OCI-LY7 (cell line): ENCODE measurements around the gene LCN2. TPM values are rescaled to one million over a fixed set of nuclear protein-coding genes. Genes with fewer than 3 reads are reported as not detected.

Source experiments
- BruUV-seq: library from RNA; stranded (reverse); fragments of 400-500 nt; replicated peaks from 2 replicates; lab custom pipeline; 2021; lab: Mats Ljungman, UMichigan
- CTCF ChIA-PET: fragments of 300-600 bp; sonication (Branson Sonifier 250); formaldehyde crosslinking; loops from one replicate; lab custom pipeline; 2022; ENCODE audit warnings: antibody characterized with exemption; ENCODE audit not compliant: unreplicated experiment; lab: Charles Lee
- POLR2A ChIA-PET: fragments of 300-600 bp; sonication (Branson Sonifier 250); formaldehyde crosslinking; loops from one replicate; lab custom pipeline; 2022; ENCODE audit warnings: antibody characterized with exemption; lab: Charles Lee
- DNase-seq: peaks from one replicate; pipeline ENCODE4 v3.0.0-alpha.2; 2015; ENCODE audit warnings: low spot score
- H2AFZ ChIP-seq: fragments of 200-600 bp; sonication (generic), shearing (Covaris generic); 2 replicates; pipeline ENCODE4 v1.6.1; 2014; ENCODE audit warnings: mild to moderate bottlenecking, antibody characterized with exemption, low read length, moderate library complexity
- H3K27ac ChIP-seq: fragments of 200-600 bp; sonication (generic); 2 replicates; pipeline ENCODE4 v1.5.1; 2014; ENCODE audit warnings: mixed run types, low read depth, mild to moderate bottlenecking, moderate library complexity, low read length, inconsistent platforms; ENCODE audit not compliant: poor library complexity, severe bottlenecking
- H3K36me3 ChIP-seq: fragments of 200-600 bp; sonication (generic); 2 replicates; pipeline ENCODE4 v1.6.1; 2014; ENCODE audit warnings: mild to moderate bottlenecking, antibody characterized with exemption, low read length, moderate library complexity, mixed read lengths; ENCODE audit not compliant: insufficient read depth
- H3K4me1 ChIP-seq: fragments of 200-600 bp; sonication (generic); 2 replicates; pipeline ENCODE4 v1.5.1; 2014; ENCODE audit warnings: mild to moderate bottlenecking, low read length; ENCODE audit not compliant: insufficient read depth, poor library complexity, severe bottlenecking
- H3K4me2 ChIP-seq: fragments of 200-600 bp; sonication (generic); 2 replicates; pipeline ENCODE4 v1.6.1; 2014; ENCODE audit warnings: mild to moderate bottlenecking, low read length
- H3K4me3 ChIP-seq: fragments of 200-600 bp; sonication (generic); 2 replicates; pipeline ENCODE4 v1.5.1; 2014; ENCODE audit warnings: mild to moderate bottlenecking, low read depth, low read length; ENCODE audit not compliant: poor library complexity, severe bottlenecking
- H3K79me2 ChIP-seq: fragments of 200-600 bp; sonication (generic); 2 replicates; pipeline ENCODE4 v1.6.1; 2016; ENCODE audit warnings: low read depth, mild to moderate bottlenecking, low read length, moderate library complexity, mixed read lengths; ENCODE audit not compliant: insufficient read depth
- H3K9me2 ChIP-seq: fragments of 200-600 bp; sonication (generic); 2 replicates; pipeline ENCODE4 v1.6.1; 2016; ENCODE audit warnings: mild to moderate bottlenecking, low read length, mixed read lengths; ENCODE audit not compliant: insufficient read depth
- H3K9me3 ChIP-seq: fragments of 200-600 bp; sonication (generic); 2 replicates; pipeline ENCODE4 v1.6.1; 2014; ENCODE audit warnings: mild to moderate bottlenecking, mixed run types, low read length, mixed read lengths
- H4K20me1 ChIP-seq: fragments of 200-600 bp; sonication (generic); 2 replicates; pipeline ENCODE4 v1.6.1; 2014; ENCODE audit warnings: mild to moderate bottlenecking, antibody characterized with exemption, low read length, moderate library complexity, mixed read lengths; ENCODE audit not compliant: insufficient read depth
- EZH2phosphoT487 ChIP-seq: fragments of 200-600 bp; sonication (generic); IDR thresholded peaks from 2 replicates; pipeline ENCODE4 v1.6.1; 2018; ENCODE audit warnings: low read depth, borderline replicate concordance, mild to moderate bottlenecking, mixed run types, antibody characterized with exemption, low read length, moderate library complexity, mixed read lengths
- intact Hi-C: fragments of 100-400 bp; cut with micrococcal nuclease; formaldehyde crosslinking; loops from one replicate; pipeline ENCODE4 v1.10.0; 2022; ENCODE audit not compliant: unreplicated experiment
- total RNA-seq, 2 experiments: library from RNA; depleted of rRNA in 1 of 2; stranded (reverse); fragments of >200 nt in 1 of 2; shearing (Covaris generic) in 1 of 2; gene quantifications; 2 replicates each; pipeline ENCODE4 v1.2.3, GENCODE V29; 2014 to 2022
- TF ChIP-seq, protein P1 (sequence below): fragments of 200-600 bp; sonication (generic); conservative IDR thresholded peaks from 2 replicates; pipeline ENCODE4 v1.5.1; 2014; ENCODE audit warnings: mild to moderate bottlenecking, antibody characterized with exemption, low read length, moderate library complexity, mixed read lengths

Gene LCN2
- total RNA-seq, 2 experiments from 2014 or later: not detected

DNA sequence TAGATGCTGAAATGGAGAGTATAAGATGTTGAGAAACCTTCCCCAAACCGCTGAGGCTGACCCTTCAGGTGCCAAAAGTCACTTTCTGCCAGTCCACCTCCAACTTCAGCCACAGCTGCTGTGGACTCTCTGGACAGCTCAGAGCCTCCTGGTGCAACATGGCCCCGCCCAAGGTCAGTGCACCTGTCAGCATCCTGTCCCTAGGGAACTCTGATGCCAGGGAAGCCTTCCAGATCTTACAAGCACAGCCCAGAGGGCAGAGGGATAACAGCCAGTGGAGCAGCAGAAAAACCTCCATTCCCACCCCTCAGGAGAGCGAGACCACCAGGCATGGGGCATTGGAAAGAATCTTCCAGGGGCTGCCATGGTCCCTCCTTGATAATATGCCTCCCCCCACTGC, 11.3 kb upstream of the LCN2 start:
- no peak for DNase-seq
- no peaks in the 10 kb centered on the region for H3K36me3 ChIP-seq
- no peaks in the 10 kb centered on the region for H3K79me2 ChIP-seq
- ChIA-PET POLR2A (interaction anchor here (0.6 kb wide), 1 partner anchor 50 kb away, joined by 3 read pairs; no protein-coding TSS in a partner anchor), CTCF (no interaction called here)
- H3K27ac ChIP-seq: no peak overlapping the region
- H4K20me1 ChIP-seq: no peaks in the 10 kb centered on the region
- TF ChIP-seq, protein P1, sequence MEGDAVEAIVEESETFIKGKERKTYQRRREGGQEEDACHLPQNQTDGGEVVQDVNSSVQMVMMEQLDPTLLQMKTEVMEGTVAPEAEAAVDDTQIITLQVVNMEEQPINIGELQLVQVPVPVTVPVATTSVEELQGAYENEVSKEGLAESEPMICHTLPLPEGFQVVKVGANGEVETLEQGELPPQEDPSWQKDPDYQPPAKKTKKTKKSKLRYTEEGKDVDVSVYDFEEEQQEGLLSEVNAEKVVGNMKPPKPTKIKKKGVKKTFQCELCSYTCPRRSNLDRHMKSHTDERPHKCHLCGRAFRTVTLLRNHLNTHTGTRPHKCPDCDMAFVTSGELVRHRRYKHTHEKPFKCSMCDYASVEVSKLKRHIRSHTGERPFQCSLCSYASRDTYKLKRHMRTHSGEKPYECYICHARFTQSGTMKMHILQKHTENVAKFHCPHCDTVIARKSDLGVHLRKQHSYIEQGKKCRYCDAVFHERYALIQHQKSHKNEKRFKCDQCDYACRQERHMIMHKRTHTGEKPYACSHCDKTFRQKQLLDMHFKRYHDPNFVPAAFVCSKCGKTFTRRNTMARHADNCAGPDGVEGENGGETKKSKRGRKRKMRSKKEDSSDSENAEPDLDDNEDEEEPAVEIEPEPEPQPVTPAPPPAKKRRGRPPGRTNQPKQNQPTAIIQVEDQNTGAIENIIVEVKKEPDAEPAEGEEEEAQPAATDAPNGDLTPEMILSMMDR: no peak
- TF ChIP-seq EZH2phosphoT487: no peak
- H3K4me1 ChIP-seq: no peaks in the 10 kb centered on the region
- no TSS peak for BruUV-seq
- H2AFZ ChIP-seq: no peak overlapping the region
- H3K9me2 ChIP-seq: no peaks in the 10 kb centered on the region
- H3K4me2 ChIP-seq: no peak overlapping the region
- H3K4me3 ChIP-seq: no peak overlapping the region
- intact Hi-C loops: no loop called here
- no peaks in the 10 kb centered on the region for H3K9me3 ChIP-seq

DNA sequence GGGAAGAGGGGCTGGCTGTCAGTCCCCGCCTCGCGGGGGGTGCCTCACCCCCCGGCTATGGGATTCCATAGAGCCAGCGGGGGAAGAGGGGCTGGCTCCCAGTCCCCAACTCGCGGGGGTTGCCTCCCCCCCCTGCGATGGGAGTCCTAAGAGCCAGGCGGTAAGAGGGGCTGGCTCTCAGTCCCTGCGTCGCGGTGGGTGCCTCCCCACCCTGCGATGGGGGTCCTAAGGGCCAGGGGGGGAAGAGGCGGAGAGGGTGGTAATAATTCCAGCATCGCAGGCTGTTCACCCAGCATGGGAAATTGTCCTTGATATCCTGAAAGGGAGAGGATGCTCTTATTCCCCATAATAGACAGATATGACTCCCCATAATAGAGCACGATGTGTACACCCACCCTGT, 9.6 kb upstream of the LCN2 start:
- no peak overlapping the region for H2AFZ ChIP-seq
- BruUV-seq: no TSS peak
- POLR2A ChIA-PET: no interaction called here
- intact Hi-C loops: no loop called here
- H3K36me3 ChIP-seq: no peaks in the 10 kb centered on the region
- H3K9me3 ChIP-seq: no peaks in the 10 kb centered on the region
- DNase-seq: no peak
- no peak overlapping the region for H3K4me3 ChIP-seq
- CTCF ChIA-PET: no interaction called here
- H4K20me1 ChIP-seq: no peaks in the 10 kb centered on the region
- H3K27ac ChIP-seq: no peak overlapping the region
- H3K9me2 ChIP-seq: no peaks in the 10 kb centered on the region
- no peak overlapping the region for H3K4me2 ChIP-seq
- H3K79me2 ChIP-seq: no peaks in the 10 kb centered on the region
- TF ChIP-seq, protein P1: no peak
- TF ChIP-seq EZH2phosphoT487: no peak
- H3K4me1 ChIP-seq: no peaks in the 10 kb centered on the region

DNA sequence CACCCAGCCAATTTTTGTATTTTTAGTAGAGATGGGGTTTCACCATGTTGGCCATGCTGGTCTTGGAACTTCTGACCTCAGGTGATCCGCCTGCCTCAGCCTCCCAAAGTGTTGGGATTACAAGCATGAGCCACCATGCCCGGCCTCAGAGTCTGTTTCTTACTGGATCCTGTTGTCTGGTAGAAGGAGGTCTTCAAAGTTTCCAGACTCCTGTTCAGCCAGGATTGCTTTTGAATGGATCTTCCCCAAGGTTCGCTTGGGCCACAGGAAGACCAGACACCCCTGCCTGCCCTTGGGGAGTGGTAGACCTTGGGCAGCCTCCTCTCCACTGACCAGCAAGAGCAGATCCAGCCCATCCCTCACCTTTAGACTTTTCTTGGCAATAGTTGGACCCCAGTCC, 7.6 kb upstream of the LCN2 start:
- Histone ChIP-seq H2AFZ (no peak overlapping the region), H3K4me1 (no peaks in the 10 kb centered on the region), H3K9me3 (no peaks in the 10 kb centered on the region), H4K20me1 (no peaks in the 10 kb centered on the region), H3K4me3 (no peak overlapping the region), H3K36me3 (no peaks in the 10 kb centered on the region), H3K79me2 (no peaks in the 10 kb centered on the region), H3K4me2 (no peak overlapping the region), H3K9me2 (no peaks in the 10 kb centered on the region), H3K27ac (no peak overlapping the region)
- intact Hi-C loops: no loop called here
- BruUV-seq: no TSS peak
- no peak for TF ChIP-seq EZH2phosphoT487
- TF ChIP-seq, protein P1: no peak
- DNase-seq: no peak
- POLR2A ChIA-PET: interaction anchor here (0.5 to 0.9 kb wide), 2 partner anchors 18 to 300 kb away, joined by 3 to 5 read pairs; partner anchors contain the start of gene BBLN
- CTCF ChIA-PET: interaction anchor here (1.1 kb wide), 1 partner anchor 15 kb away, joined by 3 read pairs; no protein-coding TSS in a partner anchor
